Loucy (cell line): ENCODE measurements around the gene ECT2L.

Experiments used
- H2AFZ ChIP-seq: fragments of 200-600 bp; sonication (generic); 2 replicates; pipeline ENCODE4 v1.6.0; 2016; ENCODE audit warnings: antibody characterized with exemption, mild to moderate bottlenecking, low read length, moderate library complexity
- H3F3A ChIP-seq: fragments of 200-600 bp; 2 replicates; pipeline ENCODE4 v1.6.0; 2016; ENCODE audit warnings: antibody characterized with exemption, low read depth, mild to moderate bottlenecking
- H3K27me3 ChIP-seq: fragments of 200-600 bp; sonication (generic); 2 replicates; pipeline ENCODE4 v1.6.1; 2014; ENCODE audit warnings: low read length, mild to moderate bottlenecking; ENCODE audit not compliant: insufficient read depth, poor library complexity, severe bottlenecking
- H3K36me3 ChIP-seq: fragments of 200-600 bp; sonication (generic); 2 replicates; pipeline ENCODE4 v1.6.1; 2016; ENCODE audit warnings: low read length; ENCODE audit not compliant: insufficient read depth
- H3K4me1 ChIP-seq: fragments of 200-600 bp; sonication (generic); 2 replicates; pipeline ENCODE4 v1.5.1; 2014; ENCODE audit warnings: low read length, mild to moderate bottlenecking; ENCODE audit not compliant: insufficient read depth, poor library complexity, severe bottlenecking
- H3K4me2 ChIP-seq: fragments of 200-600 bp; sonication (generic); 2 replicates; pipeline ENCODE4 v1.6.0; 2014; ENCODE audit warnings: antibody characterized with exemption, low read length, low read depth, mild to moderate bottlenecking; ENCODE audit not compliant: poor library complexity, severe bottlenecking
- H3K4me3 ChIP-seq: fragments of 200-600 bp; sonication (generic); 2 replicates; pipeline ENCODE4 v1.5.1; 2014; ENCODE audit warnings: low read length, mild to moderate bottlenecking, mixed read lengths; ENCODE audit not compliant: poor library complexity, severe bottlenecking
- H3K79me2 ChIP-seq: fragments of 200-600 bp; sonication (generic); 2 replicates; pipeline ENCODE4 v1.6.1; 2014; ENCODE audit warnings: low read length; ENCODE audit not compliant: insufficient read depth
- H3K9ac ChIP-seq: fragments of 200-600 bp; sonication (generic); 2 replicates; pipeline ENCODE4 v1.6.0; 2014; ENCODE audit warnings: mild to moderate bottlenecking, low read depth, low read length, moderate library complexity; ENCODE audit not compliant: poor library complexity, severe bottlenecking
- H3K9me2 ChIP-seq: fragments of 200-600 bp; sonication (generic); replicated peaks from 2 replicates; pipeline ENCODE4 v1.6.1; 2016; ENCODE audit warnings: low read depth, low read length, mixed read lengths
- H3K9me3 ChIP-seq: fragments of 200-600 bp; sonication (generic); 2 replicates; pipeline ENCODE4 v1.6.1; 2014; ENCODE audit warnings: mild to moderate bottlenecking, antibody characterized with exemption, low read length, low read depth; ENCODE audit not compliant: insufficient read depth
- H4K20me1 ChIP-seq: fragments of 200-600 bp; sonication (generic); 2 replicates; pipeline ENCODE4 v1.6.0; 2014; ENCODE audit warnings: antibody characterized with exemption, low read length, mild to moderate bottlenecking; ENCODE audit not compliant: insufficient read depth, poor library complexity, severe bottlenecking
- EZH2phosphoT487 ChIP-seq: fragments of 200-600 bp; IDR thresholded peaks from 2 replicates; pipeline ENCODE4 v1.6.1; 2018; ENCODE audit warnings: antibody characterized with exemption, mild to moderate bottlenecking, moderate library complexity, borderline replicate concordance
- TF ChIP-seq, protein P1 (sequence below): fragments of 200-600 bp; sonication (generic); conservative IDR thresholded peaks from 2 replicates; pipeline ENCODE4 v1.5.1; 2014; ENCODE audit warnings: mild to moderate bottlenecking, antibody characterized with exemption, low read length

Gene ECT2L

DNA sequence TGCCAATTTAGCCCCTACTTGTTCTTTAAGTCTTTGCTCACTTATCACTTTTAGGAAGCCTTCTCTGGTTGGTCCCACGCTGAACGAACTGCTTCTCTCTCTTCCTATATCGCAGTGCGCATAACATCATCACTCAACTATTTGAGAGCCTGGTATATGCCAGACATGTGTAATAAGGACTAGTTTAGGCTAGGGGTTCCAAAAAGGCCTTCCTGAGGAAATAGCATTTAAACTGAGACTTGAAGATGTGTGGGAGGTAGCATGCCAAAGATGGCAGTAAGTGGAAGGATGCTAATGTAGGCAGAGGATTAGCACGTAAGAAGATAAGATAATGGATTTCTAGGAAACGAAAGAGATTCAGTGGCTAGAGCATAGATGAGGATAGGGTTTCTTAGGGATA lies 17.6 kb upstream of the ECT2L start:
- H3K27me3 ChIP-seq = no peaks in the 10 kb centered on the region
- no peaks in the 10 kb centered on the region for H3K9me3 ChIP-seq
- no peak overlapping the region for H3K4me3 ChIP-seq
- H3K9me2 ChIP-seq = no peaks in the 10 kb centered on the region
- TF ChIP-seq, protein P1, sequence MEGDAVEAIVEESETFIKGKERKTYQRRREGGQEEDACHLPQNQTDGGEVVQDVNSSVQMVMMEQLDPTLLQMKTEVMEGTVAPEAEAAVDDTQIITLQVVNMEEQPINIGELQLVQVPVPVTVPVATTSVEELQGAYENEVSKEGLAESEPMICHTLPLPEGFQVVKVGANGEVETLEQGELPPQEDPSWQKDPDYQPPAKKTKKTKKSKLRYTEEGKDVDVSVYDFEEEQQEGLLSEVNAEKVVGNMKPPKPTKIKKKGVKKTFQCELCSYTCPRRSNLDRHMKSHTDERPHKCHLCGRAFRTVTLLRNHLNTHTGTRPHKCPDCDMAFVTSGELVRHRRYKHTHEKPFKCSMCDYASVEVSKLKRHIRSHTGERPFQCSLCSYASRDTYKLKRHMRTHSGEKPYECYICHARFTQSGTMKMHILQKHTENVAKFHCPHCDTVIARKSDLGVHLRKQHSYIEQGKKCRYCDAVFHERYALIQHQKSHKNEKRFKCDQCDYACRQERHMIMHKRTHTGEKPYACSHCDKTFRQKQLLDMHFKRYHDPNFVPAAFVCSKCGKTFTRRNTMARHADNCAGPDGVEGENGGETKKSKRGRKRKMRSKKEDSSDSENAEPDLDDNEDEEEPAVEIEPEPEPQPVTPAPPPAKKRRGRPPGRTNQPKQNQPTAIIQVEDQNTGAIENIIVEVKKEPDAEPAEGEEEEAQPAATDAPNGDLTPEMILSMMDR = no peak
- TF ChIP-seq EZH2phosphoT487 = no peak
- no peak overlapping the region for H2AFZ ChIP-seq
- no peaks in the 10 kb centered on the region for H4K20me1 ChIP-seq
- no peak overlapping the region for H3K9ac ChIP-seq
- H3F3A ChIP-seq = no peaks in the 10 kb centered on the region
- H3K4me2 ChIP-seq = no peak overlapping the region
- H3K36me3 ChIP-seq = no peaks in the 10 kb centered on the region; the same call in 1 of the 2 replicates
- H3K4me1 ChIP-seq = peaks cover 10% of the 10 kb centered on the region
- H3K79me2 ChIP-seq = peaks cover 14% of the 10 kb centered on the region

DNA sequence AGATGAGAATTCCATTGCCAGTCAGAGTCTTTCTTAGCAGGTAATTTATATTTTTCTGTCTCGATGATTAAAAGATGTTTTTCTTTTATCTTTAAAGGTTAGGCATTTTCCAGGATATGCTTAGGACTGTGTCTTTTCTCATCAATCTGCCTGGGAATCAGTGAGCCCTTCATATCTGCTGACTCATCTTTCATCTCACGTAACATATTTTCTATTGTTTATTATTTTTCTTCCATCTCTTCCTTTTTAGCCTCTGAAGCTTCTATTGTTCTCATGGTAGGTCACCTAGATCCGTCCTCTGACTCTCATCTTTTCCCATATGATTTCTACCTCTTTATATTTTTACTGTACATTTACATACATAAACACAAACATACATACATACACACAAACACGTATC lies 13.6 kb upstream of the ECT2L start:
- no peaks in the 10 kb centered on the region for H3K27me3 ChIP-seq
- H3K4me3 ChIP-seq = no peak overlapping the region
- H3K9me3 ChIP-seq = no peaks in the 10 kb centered on the region
- H4K20me1 ChIP-seq = no peaks in the 10 kb centered on the region
- TF ChIP-seq, protein P1 = no peak
- no peak for TF ChIP-seq EZH2phosphoT487
- peaks cover 15% of the 10 kb centered on the region for H3K4me1 ChIP-seq
- no peak overlapping the region for H3K4me2 ChIP-seq
- no peaks in the 10 kb centered on the region for H3F3A ChIP-seq
- no peaks in the 10 kb centered on the region; the same call in 1 of the 2 replicates for H3K36me3 ChIP-seq
- no peaks in the 10 kb centered on the region for H3K79me2 ChIP-seq
- no peak overlapping the region for H3K9ac ChIP-seq
- no peak overlapping the region for H2AFZ ChIP-seq
- no peaks in the 10 kb centered on the region for H3K9me2 ChIP-seq

DNA sequence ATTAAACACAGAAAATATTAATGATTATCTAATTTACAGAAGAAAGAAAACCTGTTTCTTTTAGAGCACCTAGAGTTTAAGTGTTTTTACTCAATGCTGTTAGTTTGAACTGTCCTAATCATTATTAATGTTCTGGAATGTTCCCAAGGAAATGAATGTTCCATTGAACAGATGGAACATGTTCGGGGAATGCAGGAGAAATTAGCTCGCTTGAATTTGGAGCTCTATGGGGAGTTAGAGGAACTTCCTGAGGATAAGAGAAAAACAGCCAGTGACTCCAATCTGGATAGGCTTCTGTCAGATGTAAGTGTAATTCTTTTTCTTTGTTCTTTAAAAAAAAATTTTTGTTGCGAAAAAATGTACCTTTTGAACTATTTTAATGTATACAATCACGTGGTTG lies 10.8 kb upstream of the ECT2L start:
- TF ChIP-seq EZH2phosphoT487 = no peak
- TF ChIP-seq, protein P1 = no peak
- H3K9ac ChIP-seq = no peak overlapping the region
- no peak overlapping the region for H3K4me3 ChIP-seq
- H3K9me2 ChIP-seq = no peaks in the 10 kb centered on the region
- H2AFZ ChIP-seq = no peak overlapping the region
- H3K27me3 ChIP-seq = no peaks in the 10 kb centered on the region
- H3K4me1 ChIP-seq = peaks cover 20% of the 10 kb centered on the region
- no peaks in the 10 kb centered on the region for H3K9me3 ChIP-seq
- no peaks in the 10 kb centered on the region for H3K79me2 ChIP-seq
- H4K20me1 ChIP-seq = no peaks in the 10 kb centered on the region
- H3F3A ChIP-seq = no peaks in the 10 kb centered on the region
- H3K36me3 ChIP-seq = no peaks in the 10 kb centered on the region; the same call in 1 of the 2 replicates
- no peak overlapping the region for H3K4me2 ChIP-seq
